NCI-H524 (cell line): ENCODE measurements around the gene CCDC136.

Source experiments
- DNase-seq, 2 experiments: peaks; one replicate each; lab custom pipeline; 2025; lab: John Stamatoyannopoulos, UW

The CCDC136 gene

GRCh38 chr7:128844777-128845311, 53.1 kb downstream of the CCDC136 start:
- DNase-seq: no peak

GRCh38 chr7:128845475-128845874, 53.7 kb downstream of the CCDC136 start:
- DNase-seq: no peak

GRCh38 chr7:128845987-128846386, 54.2 kb downstream of the CCDC136 start:
- no peak for DNase-seq

GRCh38 chr7:128846781-128847444, 55.1 kb downstream of the CCDC136 start:
- no peak for DNase-seq

- DNase-seq: no peak
Observed at GRCh38 chr7:128847721-128848211, 56.0 kb downstream of the CCDC136 start.

GRCh38 chr7:128848289-128849155, 56.8 kb downstream of the CCDC136 start:
- DNase-seq: no peak

- no peak for DNase-seq
Observed at GRCh38 chr7:128849156-128849515, 57.4 kb downstream of the CCDC136 start.

GRCh38 chr7:128849804-128850490, 58.2 kb downstream of the CCDC136 start:
- no peak for DNase-seq

- no peak for DNase-seq
Observed at GRCh38 chr7:128852537-128853254, 60.9 kb downstream of the CCDC136 start.

- no peak for DNase-seq
Observed at GRCh38 chr7:128853799-128854198, 62.0 kb downstream of the CCDC136 start.

GRCh38 chr7:128854396-128854795, 62.6 kb downstream of the CCDC136 start:
- no peak for DNase-seq

- DNase-seq: no peak
Observed at GRCh38 chr7:128855559-128855958, 63.8 kb downstream of the CCDC136 start.

- no peak for DNase-seq
Observed at GRCh38 chr7:128856001-128856718, 64.4 kb downstream of the CCDC136 start.

- no peak for DNase-seq
Observed at GRCh38 chr7:128858380-128859231, 66.8 kb downstream of the CCDC136 start.

GRCh38 chr7:128859232-128860157, 67.7 kb downstream of the CCDC136 start:
- DNase-seq: peak in 1 of 2 experiments; percentile 23

- DNase-seq: peak in 1 of 2 experiments; percentile 23
Observed at GRCh38 chr7:128860158-128861073, 68.6 kb downstream of the CCDC136 start.

- DNase-seq: no peak
Observed at GRCh38 chr7:128861957-128862570, 70.3 kb downstream of the CCDC136 start.
